Pons (tissue), 1 donor: ENCODE data around the gene SH3RF2.
"Not testable (repeated sequence)": the region's sequence is repeated elsewhere in the genome, so short reads cannot be mapped to it uniquely, and the experiment has no call there.

ENCODE experiments used
- DNase-seq: peaks from one replicate; pipeline ENCODE4 v3.0.0-alpha.2; 2016; ENCODE audit warnings: low spot score

SH3RF2 gene

GRCh38 chr5:145979270-145980223 is 43.2 kb downstream of the SH3RF2 start:
- DNase-seq, result no peak

GRCh38 chr5:145980259-145980658 is 43.9 kb downstream of the SH3RF2 start:
- no peak for DNase-seq

- no peak for DNase-seq
These were observed 44.3 kb downstream of the SH3RF2 start for GRCh38 chr5:145980718-145981117.

- no peak for DNase-seq
These were observed 45.5 kb downstream of the SH3RF2 start for GRCh38 chr5:145981589-145982571.

DNA sequence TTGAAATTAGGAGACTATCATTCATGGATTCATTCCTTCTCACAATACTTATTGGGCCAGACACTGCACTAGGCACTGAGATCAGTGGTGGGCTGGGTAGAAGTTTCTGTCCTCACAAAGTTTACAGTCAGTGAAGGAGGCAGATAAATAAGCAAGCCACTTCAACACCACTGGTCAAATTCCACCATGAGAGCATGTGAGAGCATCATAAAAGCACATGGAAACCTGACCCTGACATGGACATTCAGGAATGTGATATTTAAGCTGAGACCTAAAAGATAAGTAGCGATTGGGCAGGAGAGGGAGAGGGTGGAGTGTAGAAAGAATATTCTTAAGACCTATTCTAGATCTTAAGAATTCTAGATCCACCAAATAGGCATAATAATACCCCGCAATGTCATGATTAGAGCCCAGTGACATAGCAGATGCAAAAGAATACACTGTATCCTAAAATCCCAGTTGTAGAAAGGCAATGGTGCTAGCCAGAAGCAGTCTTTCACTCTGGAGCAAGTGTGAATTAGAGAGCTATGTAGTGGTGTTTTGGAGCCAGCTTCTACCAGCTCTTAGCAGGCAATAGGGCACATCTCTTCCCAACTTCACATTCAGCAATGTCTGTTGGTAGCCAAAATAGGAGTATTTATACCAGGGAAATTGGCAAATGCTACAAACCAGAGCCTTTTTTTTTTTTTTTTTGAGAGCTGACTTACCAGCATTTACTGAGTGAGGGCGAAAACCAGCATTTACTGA is 46.4 kb downstream of the SH3RF2 start:
- DNase-seq, result no peak

GRCh38 chr5:145983446-145983845 is 47.1 kb downstream of the SH3RF2 start:
- DNase-seq, result no peak

GRCh38 chr5:145984072-145984471 is 47.7 kb downstream of the SH3RF2 start:
- peak; percentile 76 for DNase-seq

- no peak for DNase-seq
These were observed 51.5 kb downstream of the SH3RF2 start for GRCh38 chr5:145987856-145988255.

DNA sequence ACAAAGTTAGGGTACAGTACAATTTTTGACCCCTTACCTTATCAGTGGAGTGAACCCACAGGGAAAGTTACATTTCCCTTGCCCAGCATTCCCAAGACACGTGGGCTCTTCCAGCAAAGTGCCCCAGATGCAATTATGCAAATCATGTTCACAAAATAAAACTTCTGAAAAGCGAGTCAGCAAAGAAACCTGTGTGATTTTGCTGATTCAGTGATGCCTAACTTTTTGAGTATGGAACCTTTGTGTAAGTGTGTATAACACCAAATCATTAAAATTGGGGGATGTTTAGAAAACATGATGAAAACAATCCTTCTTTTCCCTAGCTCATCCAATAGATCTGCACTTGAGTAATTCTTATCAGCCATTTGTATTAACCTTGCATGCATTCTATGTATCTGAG is 52.6 kb downstream of the SH3RF2 start:
- DNase-seq, result no peak

GRCh38 chr5:145989428-145989827 is 53.0 kb downstream of the SH3RF2 start:
- DNase-seq, result no peak

GRCh38 chr5:145990170-145990569 is 53.8 kb downstream of the SH3RF2 start:
- no peak for DNase-seq

- no peak for DNase-seq
These were observed 54.7 kb downstream of the SH3RF2 start for GRCh38 chr5:145991044-145991575.

DNA sequence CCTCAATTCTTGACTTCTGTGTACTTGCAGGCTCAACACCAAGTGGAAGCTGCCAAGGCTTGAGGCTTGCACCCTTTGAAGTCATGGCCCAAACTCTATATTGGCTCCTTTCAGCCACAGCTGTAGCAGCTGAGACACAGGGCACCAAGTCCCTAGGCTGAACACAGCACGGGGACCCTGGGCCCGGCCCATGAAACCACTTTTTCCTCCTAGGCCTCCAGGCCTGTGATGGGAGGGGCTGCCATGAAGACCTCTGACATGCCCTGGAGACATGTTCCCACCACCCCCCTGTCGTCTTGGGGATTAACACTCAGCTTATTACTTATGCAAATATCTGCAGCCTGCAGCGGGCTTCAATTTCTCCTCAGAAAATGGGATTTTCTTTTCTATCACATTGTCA is 57.2 kb downstream of the SH3RF2 start:
- DNase-seq, result not testable (repeated sequence)

DNA sequence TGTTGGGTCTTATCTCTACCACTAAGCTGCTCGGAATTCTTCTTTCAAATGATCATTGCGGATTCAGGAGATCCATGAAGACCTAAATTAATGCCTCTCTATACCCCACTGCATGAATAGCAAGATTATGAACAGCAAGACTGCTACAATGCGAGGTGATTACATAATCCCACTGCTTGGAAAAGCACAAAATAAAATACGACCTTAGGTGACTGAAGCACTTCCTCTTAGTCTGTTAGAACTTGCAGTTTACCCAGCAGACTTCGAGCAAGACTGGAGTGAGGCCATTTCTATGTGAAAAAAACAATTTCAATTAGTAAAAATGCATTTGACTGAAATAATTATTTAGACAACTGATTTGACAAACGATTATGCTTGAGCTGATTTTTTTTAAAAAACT is 59.8 kb downstream of the SH3RF2 start:
- DNase-seq, result no peak

GRCh38 chr5:145999208-145999607 is 62.8 kb downstream of the SH3RF2 start:
- no peak for DNase-seq

DNA sequence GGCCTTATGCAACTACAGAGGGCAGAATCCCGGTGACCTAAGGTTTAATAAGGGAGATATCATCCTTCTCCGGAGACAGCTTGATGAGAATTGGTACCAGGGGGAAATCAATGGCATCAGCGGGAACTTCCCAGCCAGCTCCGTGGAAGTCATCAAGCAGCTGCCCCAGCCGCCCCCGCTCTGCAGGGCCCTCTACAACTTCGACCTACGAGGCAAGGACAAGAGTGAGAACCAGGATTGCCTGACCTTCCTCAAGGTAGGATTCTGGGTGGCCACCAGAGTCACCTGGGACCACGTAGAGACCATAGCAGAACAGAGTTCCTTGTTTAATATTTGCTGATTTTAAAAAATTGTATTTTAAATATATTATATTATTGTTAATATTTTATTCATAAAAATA is 63.7 kb downstream of the SH3RF2 start:
- no peak for DNase-seq

GRCh38 chr5:146001544-146002190 is 65.3 kb downstream of the SH3RF2 start:
- no peak for DNase-seq

- DNase-seq, result no peak
These were observed 66.1 kb downstream of the SH3RF2 start for GRCh38 chr5:146002491-146002890.

DNA sequence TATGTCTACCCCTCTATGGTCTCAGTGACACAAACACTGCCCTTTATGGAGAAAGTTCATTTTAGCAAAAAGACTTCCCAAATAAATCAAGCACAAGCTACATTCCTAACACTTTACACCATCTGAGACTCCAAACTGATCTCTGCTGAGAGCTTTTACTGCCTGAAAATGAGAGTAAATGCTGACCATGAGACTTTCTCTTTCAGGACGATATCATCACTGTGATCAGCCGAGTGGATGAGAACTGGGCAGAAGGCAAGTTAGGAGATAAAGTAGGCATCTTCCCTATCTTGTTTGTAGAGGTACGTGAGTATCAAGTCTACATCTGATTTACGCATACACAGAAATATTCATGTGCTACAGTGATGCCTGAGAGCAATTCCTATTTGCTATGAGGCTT is 67.5 kb downstream of the SH3RF2 start:
- no peak for DNase-seq

- DNase-seq, result no peak
These were observed 68.9 kb downstream of the SH3RF2 start for GRCh38 chr5:146005264-146005663.

DNA sequence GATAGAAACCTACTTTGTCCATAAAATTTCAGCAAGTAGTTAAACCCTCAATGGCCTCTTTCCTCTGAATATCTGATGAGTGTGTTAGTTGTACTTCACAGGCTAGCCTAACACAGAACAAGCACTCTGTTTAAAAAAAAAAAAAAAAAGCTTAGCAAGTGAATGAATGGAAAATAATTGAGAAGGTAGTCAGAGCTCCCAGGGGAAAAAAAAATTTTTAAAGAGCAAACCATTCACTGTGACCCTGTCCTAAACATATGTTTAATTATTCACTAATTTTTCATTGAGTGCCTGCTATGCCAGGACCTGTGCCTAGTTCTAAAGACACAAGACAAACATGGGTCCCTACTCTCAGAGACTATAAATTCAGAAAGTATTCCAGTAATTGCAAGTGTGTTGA is 69.3 kb downstream of the SH3RF2 start:
- no peak for DNase-seq
